Measurements from ENCODE around the gene NKX6-1. TPM values are rescaled to one million over a fixed set of nuclear protein-coding genes. Genes with fewer than 3 reads are reported as not detected.

Gene NKX6-1
- polyA plus RNA-seq, 1 donor from 2014 or later = 20.1 TPM

DNA sequence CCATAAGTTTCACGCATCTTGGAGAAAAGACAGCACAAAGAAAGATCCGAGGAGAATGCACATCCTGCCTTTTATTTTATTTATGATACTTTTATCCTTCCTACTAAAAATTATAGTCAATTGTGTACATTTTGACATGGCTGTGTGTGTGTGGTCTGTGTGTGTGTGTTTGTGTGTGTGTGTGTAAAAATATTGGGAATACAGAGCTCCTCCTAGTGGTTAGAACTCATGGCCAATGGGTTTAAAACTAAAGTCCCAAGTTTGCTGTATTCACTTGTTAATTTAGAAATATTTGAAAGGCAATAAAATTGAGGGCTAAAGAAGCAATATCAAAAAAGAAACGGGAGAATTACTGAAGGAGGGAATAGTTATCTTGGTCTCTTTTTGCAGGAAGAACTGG lies 47.5 kb downstream of the NKX6-1 start:
- H3K27me3 ChIP-seq (ENCODE audit: insufficient read depth, low read depth, low read length) = no peaks in the 10 kb centered on the region
- no peak overlapping the region for H3K27ac ChIP-seq (ENCODE audit: low read length)
- H3K9ac ChIP-seq (ENCODE audit: low read length) = no peak overlapping the region
- H3K9me3 ChIP-seq (ENCODE audit: low read length) = no peaks in the 10 kb centered on the region
- H3F3A ChIP-seq (ENCODE audit: insufficient read depth, low read length, poor library complexity, severe bottlenecking) = peaks cover 2% of the 10 kb centered on the region
- H3K4me2 ChIP-seq (ENCODE audit: low read length) = no peak overlapping the region
- H3K4me3 ChIP-seq (ENCODE audit: low read length) = no peak overlapping the region
- no peaks in the 10 kb centered on the region for H3K79me2 ChIP-seq (replicated peaks; ENCODE audit: insufficient read depth, low read length)
- H3K9me2 ChIP-seq (ENCODE audit: insufficient read depth, low read length) = no peaks in the 10 kb centered on the region
- H3K36me3 ChIP-seq (ENCODE audit: insufficient read depth, low read length) = no peaks in the 10 kb centered on the region
- TF ChIP-seq MXI1 (conservative IDR thresholded peaks at IDR 0.05; ENCODE audit: poor library complexity, severe bottlenecking) (no peak), EP300 (conservative IDR thresholded peaks at IDR 0.05; ENCODE audit: poor library complexity, severe bottlenecking) (no peak), RAD21 (conservative IDR thresholded peaks at IDR 0.05) (no peak), SMC3 (conservative IDR thresholded peaks at IDR 0.05; ENCODE audit: poor library complexity) (no peak), EZH2 (IDR thresholded peaks at IDR 0.05; ENCODE audit: borderline replicate concordance, insufficient read depth, low read length, poor library complexity, severe bottlenecking) (no peak), TAF1 (IDR thresholded peaks at IDR 0.05; ENCODE audit: low read depth) (no peak)
- TF ChIP-seq, protein P1, sequence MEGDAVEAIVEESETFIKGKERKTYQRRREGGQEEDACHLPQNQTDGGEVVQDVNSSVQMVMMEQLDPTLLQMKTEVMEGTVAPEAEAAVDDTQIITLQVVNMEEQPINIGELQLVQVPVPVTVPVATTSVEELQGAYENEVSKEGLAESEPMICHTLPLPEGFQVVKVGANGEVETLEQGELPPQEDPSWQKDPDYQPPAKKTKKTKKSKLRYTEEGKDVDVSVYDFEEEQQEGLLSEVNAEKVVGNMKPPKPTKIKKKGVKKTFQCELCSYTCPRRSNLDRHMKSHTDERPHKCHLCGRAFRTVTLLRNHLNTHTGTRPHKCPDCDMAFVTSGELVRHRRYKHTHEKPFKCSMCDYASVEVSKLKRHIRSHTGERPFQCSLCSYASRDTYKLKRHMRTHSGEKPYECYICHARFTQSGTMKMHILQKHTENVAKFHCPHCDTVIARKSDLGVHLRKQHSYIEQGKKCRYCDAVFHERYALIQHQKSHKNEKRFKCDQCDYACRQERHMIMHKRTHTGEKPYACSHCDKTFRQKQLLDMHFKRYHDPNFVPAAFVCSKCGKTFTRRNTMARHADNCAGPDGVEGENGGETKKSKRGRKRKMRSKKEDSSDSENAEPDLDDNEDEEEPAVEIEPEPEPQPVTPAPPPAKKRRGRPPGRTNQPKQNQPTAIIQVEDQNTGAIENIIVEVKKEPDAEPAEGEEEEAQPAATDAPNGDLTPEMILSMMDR (IDR thresholded peaks at IDR 0.05; ENCODE audit: poor library complexity, severe bottlenecking) = peak; percentile 17
- TF ChIP-seq, protein P2, sequence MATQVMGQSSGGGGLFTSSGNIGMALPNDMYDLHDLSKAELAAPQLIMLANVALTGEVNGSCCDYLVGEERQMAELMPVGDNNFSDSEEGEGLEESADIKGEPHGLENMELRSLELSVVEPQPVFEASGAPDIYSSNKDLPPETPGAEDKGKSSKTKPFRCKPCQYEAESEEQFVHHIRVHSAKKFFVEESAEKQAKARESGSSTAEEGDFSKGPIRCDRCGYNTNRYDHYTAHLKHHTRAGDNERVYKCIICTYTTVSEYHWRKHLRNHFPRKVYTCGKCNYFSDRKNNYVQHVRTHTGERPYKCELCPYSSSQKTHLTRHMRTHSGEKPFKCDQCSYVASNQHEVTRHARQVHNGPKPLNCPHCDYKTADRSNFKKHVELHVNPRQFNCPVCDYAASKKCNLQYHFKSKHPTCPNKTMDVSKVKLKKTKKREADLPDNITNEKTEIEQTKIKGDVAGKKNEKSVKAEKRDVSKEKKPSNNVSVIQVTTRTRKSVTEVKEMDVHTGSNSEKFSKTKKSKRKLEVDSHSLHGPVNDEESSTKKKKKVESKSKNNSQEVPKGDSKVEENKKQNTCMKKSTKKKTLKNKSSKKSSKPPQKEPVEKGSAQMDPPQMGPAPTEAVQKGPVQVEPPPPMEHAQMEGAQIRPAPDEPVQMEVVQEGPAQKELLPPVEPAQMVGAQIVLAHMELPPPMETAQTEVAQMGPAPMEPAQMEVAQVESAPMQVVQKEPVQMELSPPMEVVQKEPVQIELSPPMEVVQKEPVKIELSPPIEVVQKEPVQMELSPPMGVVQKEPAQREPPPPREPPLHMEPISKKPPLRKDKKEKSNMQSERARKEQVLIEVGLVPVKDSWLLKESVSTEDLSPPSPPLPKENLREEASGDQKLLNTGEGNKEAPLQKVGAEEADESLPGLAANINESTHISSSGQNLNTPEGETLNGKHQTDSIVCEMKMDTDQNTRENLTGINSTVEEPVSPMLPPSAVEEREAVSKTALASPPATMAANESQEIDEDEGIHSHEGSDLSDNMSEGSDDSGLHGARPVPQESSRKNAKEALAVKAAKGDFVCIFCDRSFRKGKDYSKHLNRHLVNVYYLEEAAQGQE (IDR thresholded peaks at IDR 0.05; ENCODE audit: borderline replicate concordance) = no peak
- no peaks in the 10 kb centered on the region for H4K20me1 ChIP-seq (ENCODE audit: insufficient read depth)
- no peak overlapping the region for H2AFZ ChIP-seq (ENCODE audit: low read depth, low read length)

DNA sequence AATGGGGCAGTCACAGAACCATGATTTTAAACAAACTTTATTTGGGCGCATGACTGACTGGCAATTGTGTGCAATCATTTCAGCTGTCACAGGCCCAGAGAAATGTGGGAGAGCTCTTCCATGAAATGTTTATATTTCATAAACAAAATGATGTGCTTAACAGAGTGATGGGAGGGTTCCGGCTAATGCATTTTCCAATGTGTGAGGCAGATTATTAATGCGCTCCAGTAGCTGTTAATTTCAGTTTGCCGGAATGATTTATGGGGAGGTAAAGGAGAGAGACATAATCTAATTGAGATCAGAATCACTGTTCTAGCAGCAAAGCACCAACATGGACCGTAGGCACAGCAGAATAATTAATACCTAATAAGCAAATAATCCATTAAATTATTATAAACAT lies 55.6 kb downstream of the NKX6-1 start:
- Histone ChIP-seq H3K27ac (ENCODE audit: low read length) (no peak overlapping the region), H2AFZ (ENCODE audit: low read depth, low read length) (no peak overlapping the region), H3K4me3 (ENCODE audit: low read length) (no peak overlapping the region), H3K9me3 (ENCODE audit: low read length) (no peaks in the 10 kb centered on the region), H3F3A (ENCODE audit: insufficient read depth, low read length, poor library complexity, severe bottlenecking) (no peaks in the 10 kb centered on the region), H3K79me2 (replicated peaks; ENCODE audit: insufficient read depth, low read length) (no peaks in the 10 kb centered on the region), H4K20me1 (ENCODE audit: insufficient read depth) (no peaks in the 10 kb centered on the region), H3K36me3 (ENCODE audit: insufficient read depth, low read length) (no peaks in the 10 kb centered on the region), H3K9ac (ENCODE audit: low read length) (no peak overlapping the region), H3K4me2 (ENCODE audit: low read length) (peak overlapping the region; percentile 13), H3K27me3 (ENCODE audit: insufficient read depth, low read depth, low read length) (no peaks in the 10 kb centered on the region), H3K9me2 (ENCODE audit: insufficient read depth, low read length) (no peaks in the 10 kb centered on the region)
- no peak for TF ChIP-seq TAF1 (IDR thresholded peaks at IDR 0.05; ENCODE audit: low read depth)
- TF ChIP-seq, protein P2 (IDR thresholded peaks at IDR 0.05; ENCODE audit: borderline replicate concordance) = no peak
- peak; percentile 42 for TF ChIP-seq POLR2AphosphoS5 (IDR thresholded peaks at IDR 0.05)
- TF ChIP-seq, protein P1 (IDR thresholded peaks at IDR 0.05; ENCODE audit: poor library complexity, severe bottlenecking) = no peak
- no peak for TF ChIP-seq RAD21 (conservative IDR thresholded peaks at IDR 0.05)
- TF ChIP-seq EZH2 (IDR thresholded peaks at IDR 0.05; ENCODE audit: borderline replicate concordance, insufficient read depth, low read length, poor library complexity, severe bottlenecking) = no peak
- peak; percentile 32 for TF ChIP-seq EP300 (conservative IDR thresholded peaks at IDR 0.05; ENCODE audit: poor library complexity, severe bottlenecking)
- TF ChIP-seq SMC3 (conservative IDR thresholded peaks at IDR 0.05; ENCODE audit: poor library complexity) = no peak
- TF ChIP-seq MXI1 (conservative IDR thresholded peaks at IDR 0.05; ENCODE audit: poor library complexity, severe bottlenecking) = no peak
